Measurements from ENCODE around the gene TRAF4.

The TRAF4 gene

GRCh38 chr17:28741358-28742349 lies 2.2 kb upstream of the TRAF4 start:
- Histone ChIP-seq H3K36me3 (ENCODE audit: insufficient read depth, low read length) (peaks cover 52% of the 10 kb centered on the region), H3K27me3 (ENCODE audit: insufficient read depth, low read length) (no peaks in the 10 kb centered on the region), H3K9ac (ENCODE audit: low read length) (peak overlapping the region; percentile 36; the same call in 1 of the 2 replicates), H3K4me2 (ENCODE audit: low read length) (peak overlapping the region; percentile 36; the same call in 1 of the 2 replicates), H4K20me1 (ENCODE audit: insufficient read depth, low read length) (no peaks in the 10 kb centered on the region), H3F3A (ENCODE audit: insufficient read depth, low read length) (no peaks in the 10 kb centered on the region), H3K9me2 (ENCODE audit: low read depth, low read length) (no peaks in the 10 kb centered on the region), H3K79me2 (ENCODE audit: insufficient read depth, low read length) (peaks cover 9% of the 10 kb centered on the region), H2AFZ (ENCODE audit: low read length) (no peak overlapping the region), H3K4me3 (ENCODE audit: low read depth, low read length, poor library complexity, severe bottlenecking) (peak overlapping the region; percentile 4), H3K27ac (ENCODE audit: low read depth, low read length, poor library complexity, severe bottlenecking) (peak overlapping the region; percentile 97), H3K4me1 (ENCODE audit: insufficient read depth, low read length, severe bottlenecking) (peaks cover 66% of the 10 kb centered on the region), H3K9me3 (ENCODE audit: low read length) (peaks cover 9% of the 10 kb centered on the region)
- TF ChIP-seq CTCF (IDR thresholded peaks at IDR 0.05; ENCODE audit: low read length) = no peak
- no peak for TF ChIP-seq EZH2 (IDR thresholded peaks at IDR 0.05; ENCODE audit: borderline replicate concordance, low read length)

GRCh38 chr17:28744104-28744971 lies 527 bp downstream of the TRAF4 start:
- H3K9ac ChIP-seq (ENCODE audit: low read length) = peak overlapping the region; percentile 95
- no peaks in the 10 kb centered on the region for H3K9me2 ChIP-seq (ENCODE audit: low read depth, low read length)
- no peaks in the 10 kb centered on the region for H3K27me3 ChIP-seq (ENCODE audit: insufficient read depth, low read length)
- H3K79me2 ChIP-seq (ENCODE audit: insufficient read depth, low read length) = peaks cover 9% of the 10 kb centered on the region
- H2AFZ ChIP-seq (ENCODE audit: low read length) = no peak overlapping the region
- no peaks in the 10 kb centered on the region for H3F3A ChIP-seq (ENCODE audit: insufficient read depth, low read length)
- H3K9me3 ChIP-seq (ENCODE audit: low read length) = 0 out of 2 replicates have a peak, but pooled peaks cover 6% of the 10 kb centered on the region
- TF ChIP-seq EZH2 (IDR thresholded peaks at IDR 0.05; ENCODE audit: borderline replicate concordance, low read length) (no peak), CTCF (IDR thresholded peaks at IDR 0.05; ENCODE audit: low read length) (no peak)
- no peaks in the 10 kb centered on the region for H4K20me1 ChIP-seq (ENCODE audit: insufficient read depth, low read length)
- peaks cover 71% of the 10 kb centered on the region for H3K4me1 ChIP-seq (ENCODE audit: insufficient read depth, low read length, severe bottlenecking)
- peak overlapping the region; percentile 76 for H3K4me2 ChIP-seq (ENCODE audit: low read length)
- peaks cover 63% of the 10 kb centered on the region for H3K36me3 ChIP-seq (ENCODE audit: insufficient read depth, low read length)
- peak overlapping the region; percentile 85 for H3K27ac ChIP-seq (ENCODE audit: low read depth, low read length, poor library complexity, severe bottlenecking)
- peak overlapping the region; percentile 87 for H3K4me3 ChIP-seq (ENCODE audit: low read depth, low read length, poor library complexity, severe bottlenecking)

- H4K20me1 ChIP-seq (ENCODE audit: insufficient read depth, low read length) = no peaks in the 10 kb centered on the region
- H3F3A ChIP-seq (ENCODE audit: insufficient read depth, low read length) = no peaks in the 10 kb centered on the region
Measured at GRCh38 chr17:28744972-28745785, 1.4 kb downstream of the TRAF4 start.

More at GRCh38 chr17:28744972-28745785, 1.4 kb downstream of the TRAF4 start:
- Histone ChIP-seq H3K4me3 (ENCODE audit: low read depth, low read length, poor library complexity, severe bottlenecking) (peak overlapping the region; percentile 87), H3K36me3 (ENCODE audit: insufficient read depth, low read length) (peaks cover 62% of the 10 kb centered on the region), H3K9ac (ENCODE audit: low read length) (peak overlapping the region; percentile 95), H3K79me2 (ENCODE audit: insufficient read depth, low read length) (peaks cover 9% of the 10 kb centered on the region), H3K9me3 (ENCODE audit: low read length) (0 out of 2 replicates have a peak, but pooled peaks cover 6% of the 10 kb centered on the region), H3K4me2 (ENCODE audit: low read length) (peak overlapping the region; percentile 76), H3K9me2 (ENCODE audit: low read depth, low read length) (no peaks in the 10 kb centered on the region), H2AFZ (ENCODE audit: low read length) (no peak overlapping the region), H3K27ac (ENCODE audit: low read depth, low read length, poor library complexity, severe bottlenecking) (peak overlapping the region; percentile 85), H3K4me1 (ENCODE audit: insufficient read depth, low read length, severe bottlenecking) (peaks cover 77% of the 10 kb centered on the region), H3K27me3 (ENCODE audit: insufficient read depth, low read length) (no peaks in the 10 kb centered on the region)
- no peak for TF ChIP-seq CTCF (IDR thresholded peaks at IDR 0.05; ENCODE audit: low read length)
- TF ChIP-seq EZH2 (IDR thresholded peaks at IDR 0.05; ENCODE audit: borderline replicate concordance, low read length) = no peak

Measured in OCI-LY1 (cell line).